NT2/D1 (cell line): ENCODE measurements around the gene AOC3.

ENCODE experiments used
- SUZ12 ChIP-seq: IDR thresholded peaks from 2 replicates; pipeline ENCODE4 v1.6.1; 2011; ENCODE audit not compliant: insufficient read length, insufficient read depth; ENCODE audit errors: extremely low read depth
- YY1 ChIP-seq: IDR thresholded peaks from 2 replicates; pipeline ENCODE4 v1.6.1; 2011; ENCODE audit not compliant: insufficient read length, insufficient read depth

DNA sequence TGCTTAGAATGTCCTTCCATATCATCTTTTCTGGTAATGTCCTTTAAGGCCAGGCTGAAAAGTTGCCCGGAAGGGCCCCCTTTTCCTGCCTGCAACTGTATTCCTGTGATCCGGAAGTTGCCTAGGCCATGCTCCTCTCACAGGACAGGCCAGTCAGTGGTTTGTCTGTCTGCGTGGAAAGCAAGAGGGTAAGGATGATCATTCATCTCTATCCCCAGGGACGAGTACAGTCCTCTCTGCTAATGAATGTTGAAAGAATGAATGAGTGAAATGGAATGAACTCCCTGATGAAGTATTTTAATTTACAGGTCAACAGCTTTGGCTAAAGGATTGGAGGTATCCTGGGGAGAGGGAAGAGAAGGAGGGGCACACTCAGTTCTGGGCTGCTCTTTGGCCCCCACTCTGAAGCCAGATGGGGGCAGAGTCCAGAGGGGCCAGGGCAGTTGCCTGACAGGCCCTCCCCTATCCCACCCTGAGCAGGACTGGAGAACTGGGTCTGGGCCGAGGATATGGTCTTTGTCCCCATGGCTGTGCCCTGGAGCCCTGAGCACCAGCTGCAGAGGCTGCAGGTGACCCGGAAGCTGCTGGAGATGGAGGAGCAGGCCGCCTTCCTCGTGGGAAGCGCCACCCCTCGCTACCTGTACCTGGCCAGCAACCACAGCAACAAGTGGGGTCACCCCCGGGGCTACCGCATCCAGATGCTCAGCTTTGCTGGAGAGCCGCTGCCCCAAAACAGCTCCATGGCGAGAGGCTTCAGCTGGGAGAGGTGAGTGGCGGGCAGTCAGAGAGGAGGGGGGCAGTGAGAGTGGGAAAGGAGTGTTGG, 3.2 kb downstream of the AOC3 start:
- no peak for TF ChIP-seq YY1
- TF ChIP-seq SUZ12: no peak
